ENCODE results near the gene TMPRSS11D.

TMPRSS11D gene

DNA sequence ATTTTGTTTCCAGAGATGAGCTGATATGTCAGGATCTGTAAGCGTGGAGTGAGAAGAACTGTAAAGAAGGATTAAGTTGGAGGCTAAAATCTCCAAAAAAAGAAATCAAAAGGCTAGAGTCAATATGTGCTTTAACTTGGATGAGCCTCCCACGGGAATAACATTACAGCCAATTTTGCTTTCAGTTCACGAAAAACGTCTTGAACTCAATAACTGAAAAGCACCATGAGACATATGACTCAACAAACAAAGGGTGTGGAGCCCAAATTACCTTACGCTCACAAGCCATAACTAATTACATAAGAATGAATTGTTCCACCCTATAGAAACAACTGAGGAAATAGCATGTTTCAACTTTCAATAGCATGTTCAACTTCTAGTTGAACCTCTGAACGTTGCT is 22.3 kb downstream of the TMPRSS11D start:
- ChIA-PET CTCF (no interaction called here), POLR2A (no interaction called here)
- H3K9me3 ChIP-seq (ENCODE audit: control insufficient read depth, insufficient read depth, low read depth, low read length) = no peaks in the 10 kb centered on the region

DNA sequence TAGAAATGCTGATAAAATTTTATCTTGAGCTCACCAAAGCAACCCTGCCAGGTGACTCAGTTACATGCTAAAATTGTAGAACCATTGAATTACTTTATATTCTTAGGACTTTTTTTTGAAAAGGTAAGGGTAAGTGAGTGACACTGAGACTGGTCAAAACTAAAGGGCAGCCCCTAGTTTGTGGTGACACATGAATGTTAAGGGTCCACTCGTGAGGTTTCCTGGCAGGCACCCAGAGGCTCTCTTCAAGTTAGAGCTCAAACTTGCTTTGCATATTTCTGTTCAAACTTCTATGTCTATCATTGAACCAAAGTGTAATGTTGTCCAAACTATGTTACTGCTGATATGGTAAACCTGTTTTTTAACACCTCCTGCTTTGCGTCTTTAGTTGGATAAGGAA is 30.5 kb downstream of the TMPRSS11D start:
- Histone ChIP-seq H3K4me1 (ENCODE audit: control insufficient read depth, insufficient read depth, low read length) (no peaks in the 10 kb centered on the region), H3K27ac (ENCODE audit: extremely low read depth, low read depth, low read length) (no peak overlapping the region), H3K36me3 (ENCODE audit: control insufficient read depth in 2 of 2, insufficient read depth in 1 of 2, low read length in 2 of 2) (no peaks in the 10 kb centered on the region), H3K9me3 (ENCODE audit: control insufficient read depth, insufficient read depth, low read depth, low read length) (no peaks in the 10 kb centered on the region), H3K4me3 (ENCODE audit: low read depth, low read length) (no peak overlapping the region)
- CTCF ChIA-PET = no interaction called here
- POLR2A ChIA-PET = no interaction called here
- TF ChIP-seq, protein P1, sequence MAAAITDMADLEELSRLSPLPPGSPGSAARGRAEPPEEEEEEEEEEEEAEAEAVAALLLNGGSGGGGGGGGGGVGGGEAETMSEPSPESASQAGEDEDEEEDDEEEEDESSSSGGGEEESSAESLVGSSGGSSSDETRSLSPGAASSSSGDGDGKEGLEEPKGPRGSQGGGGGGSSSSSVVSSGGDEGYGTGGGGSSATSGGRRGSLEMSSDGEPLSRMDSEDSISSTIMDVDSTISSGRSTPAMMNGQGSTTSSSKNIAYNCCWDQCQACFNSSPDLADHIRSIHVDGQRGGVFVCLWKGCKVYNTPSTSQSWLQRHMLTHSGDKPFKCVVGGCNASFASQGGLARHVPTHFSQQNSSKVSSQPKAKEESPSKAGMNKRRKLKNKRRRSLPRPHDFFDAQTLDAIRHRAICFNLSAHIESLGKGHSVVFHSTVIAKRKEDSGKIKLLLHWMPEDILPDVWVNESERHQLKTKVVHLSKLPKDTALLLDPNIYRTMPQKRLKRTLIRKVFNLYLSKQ (tag by site-specific recombination; IDR thresholded peaks at IDR 0.05; ENCODE audit: borderline replicate concordance) = no peak
- TF ChIP-seq GLIS1 (tag by site-specific recombination; IDR thresholded peaks at IDR 0.05) = no peak
- TF ChIP-seq ZNF677 (tag by site-specific recombination; IDR thresholded peaks at IDR 0.05) = no peak
- TF ChIP-seq ZNF530 (tag by site-specific recombination; IDR thresholded peaks at IDR 0.05; ENCODE audit: low read depth) = no peak
- no peak for TF ChIP-seq ZNF423 (tag by site-specific recombination; IDR thresholded peaks at IDR 0.05)
- TF ChIP-seq ZSCAN16 (tag by site-specific recombination; IDR thresholded peaks at IDR 0.05) = no peak
- TF ChIP-seq, protein P2, sequence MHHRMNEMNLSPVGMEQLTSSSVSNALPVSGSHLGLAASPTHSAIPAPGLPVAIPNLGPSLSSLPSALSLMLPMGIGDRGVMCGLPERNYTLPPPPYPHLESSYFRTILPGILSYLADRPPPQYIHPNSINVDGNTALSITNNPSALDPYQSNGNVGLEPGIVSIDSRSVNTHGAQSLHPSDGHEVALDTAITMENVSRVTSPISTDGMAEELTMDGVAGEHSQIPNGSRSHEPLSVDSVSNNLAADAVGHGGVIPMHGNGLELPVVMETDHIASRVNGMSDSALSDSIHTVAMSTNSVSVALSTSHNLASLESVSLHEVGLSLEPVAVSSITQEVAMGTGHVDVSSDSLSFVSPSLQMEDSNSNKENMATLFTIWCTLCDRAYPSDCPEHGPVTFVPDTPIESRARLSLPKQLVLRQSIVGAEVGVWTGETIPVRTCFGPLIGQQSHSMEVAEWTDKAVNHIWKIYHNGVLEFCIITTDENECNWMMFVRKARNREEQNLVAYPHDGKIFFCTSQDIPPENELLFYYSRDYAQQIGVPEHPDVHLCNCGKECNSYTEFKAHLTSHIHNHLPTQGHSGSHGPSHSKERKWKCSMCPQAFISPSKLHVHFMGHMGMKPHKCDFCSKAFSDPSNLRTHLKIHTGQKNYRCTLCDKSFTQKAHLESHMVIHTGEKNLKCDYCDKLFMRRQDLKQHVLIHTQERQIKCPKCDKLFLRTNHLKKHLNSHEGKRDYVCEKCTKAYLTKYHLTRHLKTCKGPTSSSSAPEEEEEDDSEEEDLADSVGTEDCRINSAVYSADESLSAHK (tag by site-specific recombination; IDR thresholded peaks at IDR 0.05) = no peak
- TF ChIP-seq, protein P3, sequence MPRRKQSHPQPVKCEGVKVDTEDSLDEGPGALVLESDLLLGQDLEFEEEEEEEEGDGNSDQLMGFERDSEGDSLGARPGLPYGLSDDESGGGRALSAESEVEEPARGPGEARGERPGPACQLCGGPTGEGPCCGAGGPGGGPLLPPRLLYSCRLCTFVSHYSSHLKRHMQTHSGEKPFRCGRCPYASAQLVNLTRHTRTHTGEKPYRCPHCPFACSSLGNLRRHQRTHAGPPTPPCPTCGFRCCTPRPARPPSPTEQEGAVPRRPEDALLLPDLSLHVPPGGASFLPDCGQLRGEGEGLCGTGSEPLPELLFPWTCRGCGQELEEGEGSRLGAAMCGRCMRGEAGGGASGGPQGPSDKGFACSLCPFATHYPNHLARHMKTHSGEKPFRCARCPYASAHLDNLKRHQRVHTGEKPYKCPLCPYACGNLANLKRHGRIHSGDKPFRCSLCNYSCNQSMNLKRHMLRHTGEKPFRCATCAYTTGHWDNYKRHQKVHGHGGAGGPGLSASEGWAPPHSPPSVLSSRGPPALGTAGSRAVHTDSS (tag by site-specific recombination; IDR thresholded peaks at IDR 0.05) = no peak
- TF ChIP-seq SP7 (tag by site-specific recombination; IDR thresholded peaks at IDR 0.05) = no peak

More for the DNA sequence above, 22.3 kb downstream of the TMPRSS11D start:
- H3K4me3 ChIP-seq (ENCODE audit: low read depth, low read length) = no peak overlapping the region
- no peaks in the 10 kb centered on the region for H3K36me3 ChIP-seq (ENCODE audit: control insufficient read depth in 2 of 2, insufficient read depth in 1 of 2, low read length in 2 of 2)
- H3K4me1 ChIP-seq (ENCODE audit: control insufficient read depth, insufficient read depth, low read length) = no peaks in the 10 kb centered on the region
- H3K27ac ChIP-seq (ENCODE audit: extremely low read depth, low read depth, low read length) = no peak overlapping the region
- TF ChIP-seq SCRT2 (tag by site-specific recombination; IDR thresholded peaks at IDR 0.05) (no peak), ZNF2 (tag by site-specific recombination; IDR thresholded peaks at IDR 0.05) (no peak), MYNN (tag by site-specific recombination; IDR thresholded peaks at IDR 0.05; ENCODE audit: borderline replicate concordance) (no peak), ZNF785 (tag by site-specific recombination; IDR thresholded peaks at IDR 0.05) (no peak), ZNF600 (tag by site-specific recombination; IDR thresholded peaks at IDR 0.05) (no peak)
- TF ChIP-seq, protein P4, sequence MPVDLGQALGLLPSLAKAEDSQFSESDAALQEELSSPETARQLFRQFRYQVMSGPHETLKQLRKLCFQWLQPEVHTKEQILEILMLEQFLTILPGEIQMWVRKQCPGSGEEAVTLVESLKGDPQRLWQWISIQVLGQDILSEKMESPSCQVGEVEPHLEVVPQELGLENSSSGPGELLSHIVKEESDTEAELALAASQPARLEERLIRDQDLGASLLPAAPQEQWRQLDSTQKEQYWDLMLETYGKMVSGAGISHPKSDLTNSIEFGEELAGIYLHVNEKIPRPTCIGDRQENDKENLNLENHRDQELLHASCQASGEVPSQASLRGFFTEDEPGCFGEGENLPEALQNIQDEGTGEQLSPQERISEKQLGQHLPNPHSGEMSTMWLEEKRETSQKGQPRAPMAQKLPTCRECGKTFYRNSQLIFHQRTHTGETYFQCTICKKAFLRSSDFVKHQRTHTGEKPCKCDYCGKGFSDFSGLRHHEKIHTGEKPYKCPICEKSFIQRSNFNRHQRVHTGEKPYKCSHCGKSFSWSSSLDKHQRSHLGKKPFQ (tag by site-specific recombination; IDR thresholded peaks at IDR 0.05) = no peak
- TF ChIP-seq, protein P5, sequence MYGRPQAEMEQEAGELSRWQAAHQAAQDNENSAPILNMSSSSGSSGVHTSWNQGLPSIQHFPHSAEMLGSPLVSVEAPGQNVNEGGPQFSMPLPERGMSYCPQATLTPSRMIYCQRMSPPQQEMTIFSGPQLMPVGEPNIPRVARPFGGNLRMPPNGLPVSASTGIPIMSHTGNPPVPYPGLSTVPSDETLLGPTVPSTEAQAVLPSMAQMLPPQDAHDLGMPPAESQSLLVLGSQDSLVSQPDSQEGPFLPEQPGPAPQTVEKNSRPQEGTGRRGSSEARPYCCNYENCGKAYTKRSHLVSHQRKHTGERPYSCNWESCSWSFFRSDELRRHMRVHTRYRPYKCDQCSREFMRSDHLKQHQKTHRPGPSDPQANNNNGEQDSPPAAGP (tag by site-specific recombination; IDR thresholded peaks at IDR 0.05) = no peak
- TF ChIP-seq, protein P6, sequence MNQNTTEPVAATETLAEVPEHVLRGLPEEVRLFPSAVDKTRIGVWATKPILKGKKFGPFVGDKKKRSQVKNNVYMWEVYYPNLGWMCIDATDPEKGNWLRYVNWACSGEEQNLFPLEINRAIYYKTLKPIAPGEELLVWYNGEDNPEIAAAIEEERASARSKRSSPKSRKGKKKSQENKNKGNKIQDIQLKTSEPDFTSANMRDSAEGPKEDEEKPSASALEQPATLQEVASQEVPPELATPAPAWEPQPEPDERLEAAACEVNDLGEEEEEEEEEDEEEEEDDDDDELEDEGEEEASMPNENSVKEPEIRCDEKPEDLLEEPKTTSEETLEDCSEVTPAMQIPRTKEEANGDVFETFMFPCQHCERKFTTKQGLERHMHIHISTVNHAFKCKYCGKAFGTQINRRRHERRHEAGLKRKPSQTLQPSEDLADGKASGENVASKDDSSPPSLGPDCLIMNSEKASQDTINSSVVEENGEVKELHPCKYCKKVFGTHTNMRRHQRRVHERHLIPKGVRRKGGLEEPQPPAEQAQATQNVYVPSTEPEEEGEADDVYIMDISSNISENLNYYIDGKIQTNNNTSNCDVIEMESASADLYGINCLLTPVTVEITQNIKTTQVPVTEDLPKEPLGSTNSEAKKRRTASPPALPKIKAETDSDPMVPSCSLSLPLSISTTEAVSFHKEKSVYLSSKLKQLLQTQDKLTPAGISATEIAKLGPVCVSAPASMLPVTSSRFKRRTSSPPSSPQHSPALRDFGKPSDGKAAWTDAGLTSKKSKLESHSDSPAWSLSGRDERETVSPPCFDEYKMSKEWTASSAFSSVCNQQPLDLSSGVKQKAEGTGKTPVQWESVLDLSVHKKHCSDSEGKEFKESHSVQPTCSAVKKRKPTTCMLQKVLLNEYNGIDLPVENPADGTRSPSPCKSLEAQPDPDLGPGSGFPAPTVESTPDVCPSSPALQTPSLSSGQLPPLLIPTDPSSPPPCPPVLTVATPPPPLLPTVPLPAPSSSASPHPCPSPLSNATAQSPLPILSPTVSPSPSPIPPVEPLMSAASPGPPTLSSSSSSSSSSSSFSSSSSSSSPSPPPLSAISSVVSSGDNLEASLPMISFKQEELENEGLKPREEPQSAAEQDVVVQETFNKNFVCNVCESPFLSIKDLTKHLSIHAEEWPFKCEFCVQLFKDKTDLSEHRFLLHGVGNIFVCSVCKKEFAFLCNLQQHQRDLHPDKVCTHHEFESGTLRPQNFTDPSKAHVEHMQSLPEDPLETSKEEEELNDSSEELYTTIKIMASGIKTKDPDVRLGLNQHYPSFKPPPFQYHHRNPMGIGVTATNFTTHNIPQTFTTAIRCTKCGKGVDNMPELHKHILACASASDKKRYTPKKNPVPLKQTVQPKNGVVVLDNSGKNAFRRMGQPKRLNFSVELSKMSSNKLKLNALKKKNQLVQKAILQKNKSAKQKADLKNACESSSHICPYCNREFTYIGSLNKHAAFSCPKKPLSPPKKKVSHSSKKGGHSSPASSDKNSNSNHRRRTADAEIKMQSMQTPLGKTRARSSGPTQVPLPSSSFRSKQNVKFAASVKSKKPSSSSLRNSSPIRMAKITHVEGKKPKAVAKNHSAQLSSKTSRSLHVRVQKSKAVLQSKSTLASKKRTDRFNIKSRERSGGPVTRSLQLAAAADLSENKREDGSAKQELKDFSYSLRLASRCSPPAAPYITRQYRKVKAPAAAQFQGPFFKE (tag by site-specific recombination; IDR thresholded peaks at IDR 0.05; ENCODE audit: borderline replicate concordance) = no peak

All from HEK293 (cell line).